ENCODE measurements around the gene CALB2.
"Not testable (repeated sequence)": the region's sequence is repeated elsewhere in the genome, so short reads cannot be mapped to it uniquely, and the experiment has no call there.

Gene CALB2, protein sequence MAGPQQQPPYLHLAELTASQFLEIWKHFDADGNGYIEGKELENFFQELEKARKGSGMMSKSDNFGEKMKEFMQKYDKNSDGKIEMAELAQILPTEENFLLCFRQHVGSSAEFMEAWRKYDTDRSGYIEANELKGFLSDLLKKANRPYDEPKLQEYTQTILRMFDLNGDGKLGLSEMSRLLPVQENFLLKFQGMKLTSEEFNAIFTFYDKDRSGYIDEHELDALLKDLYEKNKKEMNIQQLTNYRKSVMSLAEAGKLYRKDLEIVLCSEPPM

DNA sequence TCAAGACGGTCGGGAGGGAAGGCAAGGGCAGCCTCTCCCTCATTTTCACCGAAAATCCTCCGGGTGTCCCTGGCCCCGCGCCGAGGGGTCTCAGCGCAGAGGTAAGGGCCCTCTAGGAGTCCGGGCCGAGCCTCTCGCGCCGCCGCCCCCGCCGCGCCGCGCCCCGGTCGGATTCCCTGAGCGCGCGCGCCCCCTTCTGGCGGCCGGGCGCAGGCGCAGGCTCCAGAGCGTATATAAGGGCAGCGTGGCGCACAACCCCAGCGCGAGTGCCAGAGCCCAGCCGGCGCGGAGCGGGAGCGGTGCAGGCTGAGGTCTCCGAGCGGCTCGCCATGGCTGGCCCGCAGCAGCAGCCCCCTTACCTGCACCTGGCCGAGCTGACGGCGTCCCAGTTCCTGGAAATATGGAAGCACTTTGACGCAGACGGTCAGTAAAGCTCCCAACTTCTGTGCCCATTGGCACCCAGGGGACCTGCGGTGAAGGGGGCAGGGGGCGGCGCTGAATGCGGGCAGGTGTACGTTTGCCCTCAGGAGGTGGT lies at the start of gene CALB2:
Gene CALB2 (plus strand): TSS at position 260 of the 535 bp plus-strand sequence. CDS start 70 bp downstream, at position 330.
- peak; percentile 33 to 59 for DNase-seq

DNA sequence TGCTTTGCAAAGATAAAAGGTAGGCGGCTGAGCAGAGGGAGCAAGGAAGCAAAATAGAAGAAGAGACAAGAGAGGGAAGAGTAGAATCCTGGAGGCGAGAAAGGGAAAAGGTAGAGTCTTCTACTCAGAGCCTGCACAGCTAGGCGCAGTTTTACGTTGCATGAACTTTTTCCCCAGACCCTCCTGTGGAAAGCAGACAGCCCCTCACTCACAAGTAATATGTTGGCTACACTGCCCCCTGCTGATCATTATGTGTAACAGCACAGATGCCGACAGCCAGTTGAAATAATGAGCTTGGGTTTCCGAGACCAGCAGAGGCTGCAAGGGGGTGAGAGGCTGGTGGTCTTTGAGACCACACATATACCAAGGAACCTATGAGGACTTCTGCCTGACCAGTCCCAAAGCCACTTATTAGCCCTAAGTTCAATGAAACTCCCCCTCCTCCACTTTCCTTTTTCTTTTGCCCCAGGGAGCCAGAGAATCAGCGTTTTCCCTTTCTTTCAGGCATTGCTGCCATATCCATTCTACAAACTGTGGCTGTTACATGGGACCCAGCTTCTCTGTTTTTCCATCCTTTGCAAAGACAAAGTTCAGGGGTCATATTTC lies 46.9 kb upstream of the CALB2 start:
- DNase-seq = peak in 1 of 2 donors; percentile 35

DNA sequence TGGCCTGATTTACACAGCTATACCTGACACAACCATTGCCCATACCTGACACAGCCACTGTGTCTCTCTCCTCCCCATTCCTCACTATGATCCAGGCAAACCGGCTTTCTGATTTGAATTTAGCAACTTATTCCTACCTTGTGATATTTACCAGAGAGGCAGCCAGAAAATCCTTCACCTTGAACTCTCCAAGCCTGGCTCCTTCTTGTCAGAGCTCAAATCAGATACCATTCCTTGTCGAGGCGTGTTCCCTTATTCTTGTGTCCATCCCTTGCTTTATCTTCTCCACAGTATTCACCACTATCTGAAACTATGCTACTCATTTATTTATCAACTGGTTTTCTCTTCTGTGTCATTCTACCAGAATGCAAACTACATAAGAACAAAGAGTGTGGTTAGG lies 44.9 kb upstream of the CALB2 start:
- not testable (repeated sequence) for DNase-seq

DNA sequence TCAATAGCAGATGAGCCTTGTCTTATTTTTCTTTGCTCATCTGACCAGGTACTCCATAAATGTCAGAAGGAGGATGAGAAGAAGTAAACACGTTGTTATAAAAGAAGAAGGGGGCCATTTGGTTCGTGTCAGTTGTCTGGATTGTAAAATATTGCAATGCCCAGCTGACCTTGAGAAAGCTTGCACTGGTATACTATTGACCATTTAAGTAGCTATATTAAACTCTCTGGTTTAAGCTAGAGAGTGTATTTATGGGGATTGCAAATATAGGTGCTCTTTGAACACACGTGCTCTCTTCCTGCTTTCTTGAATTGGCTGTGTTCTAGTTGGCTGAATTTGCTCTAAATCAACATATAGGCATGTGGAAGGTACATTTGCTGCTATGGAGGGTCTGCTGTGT lies 43.3 kb upstream of the CALB2 start:
- no peak for DNase-seq

DNA sequence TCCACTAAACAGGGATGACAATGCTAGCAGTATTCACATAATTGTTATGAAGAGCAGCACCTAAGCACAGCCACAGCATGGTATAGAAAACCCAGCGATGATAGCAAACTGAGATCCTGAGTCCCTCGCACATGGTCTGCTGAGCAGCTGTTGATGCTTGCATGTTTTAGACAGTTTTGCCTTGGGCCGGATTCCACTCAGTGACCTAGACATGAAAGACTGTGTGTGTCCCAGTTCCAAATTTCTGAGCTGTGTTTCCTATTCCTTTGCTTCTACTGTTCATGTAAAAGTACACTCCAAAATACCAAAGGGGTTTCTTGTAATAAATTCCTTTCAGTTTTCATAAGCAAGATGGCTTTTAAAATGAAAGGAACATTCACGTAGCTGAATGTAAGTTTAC lies 38.5 kb upstream of the CALB2 start:
- no peak for DNase-seq

DNA sequence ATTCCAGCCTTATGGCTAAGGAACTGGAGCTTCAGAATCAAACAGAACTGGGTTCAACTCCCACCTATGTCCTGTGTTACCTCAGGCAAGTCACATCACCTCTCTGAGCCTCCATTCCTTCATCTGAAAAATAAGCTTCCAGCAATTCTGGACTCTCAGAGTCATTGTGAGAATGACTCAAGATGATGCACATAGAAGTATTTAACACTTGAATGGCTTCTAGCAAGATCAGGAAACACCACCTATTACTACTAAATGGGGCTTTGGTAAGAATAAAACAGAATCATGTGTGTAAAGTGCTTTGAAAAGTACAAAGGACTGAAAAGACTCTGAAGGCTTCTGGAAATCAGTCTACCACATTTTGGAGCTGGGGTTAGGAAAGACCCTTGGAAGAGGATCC lies 30.8 kb upstream of the CALB2 start:
- no peak for DNase-seq

DNA sequence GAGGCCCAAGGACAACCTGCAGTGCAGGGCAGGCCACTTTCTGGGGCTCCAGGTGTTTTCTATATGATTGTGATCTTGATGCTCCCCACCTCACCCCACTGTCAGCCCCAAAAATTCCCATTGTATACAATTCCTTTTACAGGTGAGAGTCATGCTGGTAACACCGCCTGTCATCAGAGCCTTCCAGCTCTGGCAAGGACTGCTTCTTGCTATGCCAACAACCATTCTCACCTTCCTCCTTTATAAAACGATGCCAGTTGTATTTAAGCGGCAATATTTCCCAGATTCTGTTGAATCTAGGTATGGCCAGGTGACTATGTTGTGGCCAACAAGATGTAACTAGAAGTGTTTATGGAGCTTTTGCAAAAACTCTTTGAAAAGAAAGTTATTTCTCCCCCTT lies 30.4 kb upstream of the CALB2 start:
- DNase-seq = no peak

DNA sequence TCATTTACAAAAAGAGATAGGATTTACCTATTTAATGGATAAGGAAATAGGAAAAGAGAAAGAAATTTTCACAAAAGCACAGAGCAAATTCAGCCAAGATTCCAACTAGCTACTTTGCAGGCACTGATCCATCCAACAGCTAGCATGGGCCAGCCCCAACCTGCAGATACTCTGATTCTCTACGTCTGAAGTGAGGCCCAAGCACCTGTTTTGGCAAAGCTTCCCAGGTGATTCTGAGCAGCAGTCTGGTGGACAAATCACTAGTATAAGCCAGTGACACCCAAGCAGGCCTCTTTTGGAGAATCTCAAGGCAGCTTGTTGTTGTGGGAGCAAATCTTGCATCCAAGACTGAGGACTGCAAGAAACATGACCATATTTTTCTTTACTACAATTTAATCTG lies 20.9 kb upstream of the CALB2 start:
- no peak for DNase-seq

DNA sequence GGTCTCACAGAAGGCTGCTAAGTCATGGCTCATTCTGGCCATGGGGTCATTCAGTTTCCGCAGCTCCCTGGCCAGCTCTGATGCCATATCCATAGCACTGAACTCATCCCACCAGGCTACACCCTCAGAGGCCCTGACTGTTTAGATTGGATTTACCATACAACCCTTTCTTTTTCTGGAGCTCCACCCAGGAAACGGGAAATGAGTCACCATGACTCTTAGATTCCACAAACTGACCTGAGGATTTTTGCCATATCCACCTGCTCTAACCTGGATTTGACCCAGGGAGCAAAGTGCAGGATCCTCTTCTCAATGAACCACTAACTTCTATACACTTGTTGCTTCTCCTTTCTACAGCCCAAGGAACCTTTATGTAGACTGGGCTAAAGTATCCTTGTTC lies 20.3 kb upstream of the CALB2 start:
- no peak for DNase-seq

DNA sequence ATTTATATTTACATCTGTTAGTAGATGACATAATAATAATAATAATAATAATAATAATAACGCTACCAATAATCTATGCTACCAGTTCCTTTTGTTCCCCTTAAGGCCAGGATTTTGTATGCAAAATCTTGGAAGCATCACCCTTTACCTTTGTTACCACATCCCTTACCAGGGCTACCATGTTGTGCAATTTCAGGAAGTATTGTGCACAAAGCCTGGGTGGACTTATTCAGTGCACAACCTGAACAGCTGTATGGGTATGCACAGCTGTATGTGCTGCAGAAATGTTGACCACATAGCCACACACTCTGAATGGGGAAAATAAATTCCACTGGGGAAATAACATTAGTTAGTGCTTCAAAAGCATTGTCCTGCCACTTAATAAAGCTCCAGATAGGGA lies 19.9 kb upstream of the CALB2 start:
- no peak for DNase-seq

DNA sequence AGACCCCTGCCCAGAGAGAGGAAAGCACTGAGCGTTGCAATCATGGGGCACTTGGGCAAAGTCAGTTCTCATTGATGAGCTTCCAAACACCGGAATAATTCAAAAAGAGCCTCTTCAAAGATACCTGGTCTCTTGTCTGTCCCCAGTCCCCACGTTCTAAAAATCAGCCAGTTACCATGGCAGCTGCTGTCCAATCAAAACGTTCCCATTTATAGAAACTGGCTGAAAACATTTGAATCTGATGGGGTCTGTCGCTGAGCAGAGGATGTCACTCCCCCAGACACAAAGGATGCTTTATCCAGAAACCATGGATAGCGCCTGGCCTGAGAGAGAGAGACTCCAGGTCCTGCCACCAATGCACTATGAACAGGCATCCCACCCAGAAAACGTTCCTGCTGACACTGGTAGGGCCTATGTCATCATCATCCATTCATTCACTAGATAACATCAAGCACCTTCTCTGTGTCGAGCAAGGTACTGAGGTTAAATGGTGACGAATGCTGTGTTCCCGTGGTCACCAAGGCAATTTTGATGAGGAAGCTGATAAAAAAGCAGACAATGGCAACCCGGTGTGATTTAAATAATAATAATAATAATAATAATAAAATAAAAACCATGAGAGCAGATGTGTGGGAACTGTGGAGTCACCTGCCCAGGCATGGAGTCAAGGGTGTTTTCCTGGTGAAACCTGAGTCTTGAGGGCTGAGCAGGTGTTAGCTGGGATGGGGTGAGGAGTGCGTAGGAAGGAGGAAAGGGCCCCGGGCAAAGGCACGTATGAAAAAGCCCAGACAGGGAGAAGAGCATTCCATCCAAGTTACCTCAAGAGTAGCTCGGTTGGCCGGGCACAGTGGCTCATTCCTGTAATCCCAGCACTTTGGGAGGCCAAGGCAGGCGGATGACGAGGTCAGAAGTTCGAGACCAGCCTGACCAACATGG lies 19.0 kb upstream of the CALB2 start:
- no peak for DNase-seq

DNA sequence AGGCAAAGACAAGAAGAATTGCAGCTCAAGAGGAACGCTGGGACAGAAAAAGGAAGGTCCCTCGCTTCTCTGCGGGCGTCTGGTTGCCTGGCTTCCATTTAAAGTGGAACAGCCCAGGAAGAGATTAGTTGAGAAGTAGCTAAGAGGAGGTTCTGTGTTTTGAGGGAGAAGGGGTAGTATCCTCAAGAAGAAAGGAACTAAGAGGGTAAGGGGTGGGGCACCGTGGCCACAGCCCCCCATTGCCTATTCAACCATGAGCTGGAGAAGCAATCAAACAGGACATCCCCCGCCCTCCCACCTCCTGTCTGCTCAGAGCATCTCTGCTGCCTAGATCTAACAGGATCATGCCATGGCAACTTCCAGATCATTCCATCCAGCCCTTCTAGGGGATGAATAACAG lies 18.1 kb upstream of the CALB2 start:
- DNase-seq = no peak

DNA sequence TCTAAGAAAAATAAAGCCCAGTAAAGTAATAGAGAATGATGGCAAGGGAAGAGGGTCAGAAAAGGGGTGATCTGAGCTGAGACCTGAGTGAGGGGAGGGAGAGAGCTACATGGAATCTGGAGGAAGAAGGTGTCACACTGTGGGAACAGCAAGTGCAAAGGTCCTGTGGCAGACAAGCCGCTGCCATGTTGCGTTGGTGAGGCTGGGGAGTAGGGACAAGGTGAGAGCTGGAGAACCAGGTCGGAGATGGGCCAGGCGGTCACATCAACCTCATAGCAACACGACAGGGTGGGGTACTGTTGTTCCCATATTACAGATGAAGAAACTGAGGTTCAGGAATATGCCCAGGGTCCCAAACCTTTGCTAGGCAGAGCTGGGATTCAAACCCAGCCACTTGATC lies 16.6 kb upstream of the CALB2 start:
- no peak for DNase-seq

DNA sequence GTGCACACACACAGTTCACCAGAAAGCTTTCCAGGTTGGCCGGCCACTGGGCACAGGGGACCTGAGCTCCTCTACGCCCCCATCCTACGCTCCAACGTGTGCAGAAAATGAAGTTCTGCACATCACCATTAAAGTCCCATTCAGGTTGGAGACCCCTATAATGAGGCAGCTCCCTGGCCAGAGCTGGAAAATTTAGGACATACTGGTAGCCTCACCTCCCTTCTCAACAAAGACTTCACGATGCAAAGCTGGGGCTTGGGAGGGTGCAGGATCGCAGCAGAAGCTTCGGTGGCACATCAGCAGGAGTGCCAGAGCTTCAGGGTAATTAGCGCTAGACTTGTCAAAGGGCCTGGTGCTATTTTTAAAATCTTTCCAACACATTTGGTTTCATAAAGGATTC lies 15.4 kb upstream of the CALB2 start:
- no peak for DNase-seq

DNA sequence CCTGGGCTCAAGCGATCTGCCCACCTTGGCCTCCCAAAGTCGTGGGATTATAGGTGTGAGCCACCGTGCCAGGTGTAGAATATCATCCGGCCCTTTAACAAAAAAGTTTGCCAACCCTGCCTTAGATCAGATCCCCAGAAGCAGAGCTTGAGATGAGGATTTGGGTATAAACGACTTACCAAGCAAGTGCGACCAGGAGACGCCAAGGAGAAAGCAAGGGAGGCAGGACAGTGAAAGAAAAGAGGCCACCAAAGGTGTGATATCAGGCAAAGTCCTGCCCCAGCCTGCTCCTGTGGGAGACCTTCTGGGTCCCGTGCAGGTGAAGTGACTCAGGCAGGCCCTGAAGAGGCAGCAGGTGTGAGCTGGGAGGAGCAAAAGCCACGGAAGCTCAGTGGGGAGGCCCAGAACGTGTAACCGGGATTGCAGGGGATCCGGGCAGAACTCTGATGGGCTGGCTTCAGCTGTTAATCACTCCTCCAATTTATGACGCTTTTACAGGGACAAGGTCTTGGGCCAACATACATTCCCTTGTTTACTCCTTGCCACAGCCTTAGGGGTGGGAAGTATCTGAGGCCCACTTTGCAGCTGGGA lies 14.1 kb upstream of the CALB2 start:
- DNase-seq = no peak

DNA sequence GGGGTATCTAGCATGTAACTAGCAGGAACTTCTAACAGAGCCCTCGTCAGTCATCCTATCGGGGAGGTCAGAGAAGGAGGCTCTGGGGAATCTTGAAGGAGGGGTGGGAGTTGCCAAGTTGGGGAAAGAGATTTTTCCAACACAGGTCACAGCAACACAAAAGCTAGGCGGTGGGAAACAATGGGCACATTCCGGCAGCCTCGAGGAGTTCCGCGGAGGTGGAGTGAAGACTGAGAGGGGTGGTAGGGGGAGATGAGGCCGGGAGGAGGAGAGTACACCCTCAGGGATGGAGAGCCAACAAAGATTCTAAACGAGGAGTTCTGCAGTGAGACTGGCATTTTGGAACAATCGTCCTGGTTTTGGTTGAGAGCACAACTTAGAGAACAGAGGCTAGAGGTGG lies 13.5 kb upstream of the CALB2 start:
- DNase-seq = no peak

DNA sequence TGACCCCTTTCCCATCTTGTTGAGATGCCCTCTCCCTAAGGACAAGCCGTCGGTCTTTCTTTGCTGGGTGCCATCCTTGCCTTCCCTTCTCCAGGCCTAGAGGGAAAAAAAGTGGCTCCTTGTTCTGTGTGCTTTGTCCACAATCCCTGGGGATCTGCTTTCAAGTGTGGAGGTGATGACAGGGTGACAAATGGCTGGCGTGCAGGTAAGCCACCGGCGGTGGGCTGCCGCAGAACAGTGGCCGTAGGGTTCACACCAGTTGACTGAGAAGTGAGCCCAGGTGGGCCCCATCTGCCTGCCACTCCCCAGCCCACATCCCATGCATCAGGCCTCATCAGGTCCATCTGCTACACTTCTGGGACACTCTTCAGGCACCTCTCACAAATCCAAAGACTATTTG lies 11.4 kb upstream of the CALB2 start:
- no peak for DNase-seq

DNA sequence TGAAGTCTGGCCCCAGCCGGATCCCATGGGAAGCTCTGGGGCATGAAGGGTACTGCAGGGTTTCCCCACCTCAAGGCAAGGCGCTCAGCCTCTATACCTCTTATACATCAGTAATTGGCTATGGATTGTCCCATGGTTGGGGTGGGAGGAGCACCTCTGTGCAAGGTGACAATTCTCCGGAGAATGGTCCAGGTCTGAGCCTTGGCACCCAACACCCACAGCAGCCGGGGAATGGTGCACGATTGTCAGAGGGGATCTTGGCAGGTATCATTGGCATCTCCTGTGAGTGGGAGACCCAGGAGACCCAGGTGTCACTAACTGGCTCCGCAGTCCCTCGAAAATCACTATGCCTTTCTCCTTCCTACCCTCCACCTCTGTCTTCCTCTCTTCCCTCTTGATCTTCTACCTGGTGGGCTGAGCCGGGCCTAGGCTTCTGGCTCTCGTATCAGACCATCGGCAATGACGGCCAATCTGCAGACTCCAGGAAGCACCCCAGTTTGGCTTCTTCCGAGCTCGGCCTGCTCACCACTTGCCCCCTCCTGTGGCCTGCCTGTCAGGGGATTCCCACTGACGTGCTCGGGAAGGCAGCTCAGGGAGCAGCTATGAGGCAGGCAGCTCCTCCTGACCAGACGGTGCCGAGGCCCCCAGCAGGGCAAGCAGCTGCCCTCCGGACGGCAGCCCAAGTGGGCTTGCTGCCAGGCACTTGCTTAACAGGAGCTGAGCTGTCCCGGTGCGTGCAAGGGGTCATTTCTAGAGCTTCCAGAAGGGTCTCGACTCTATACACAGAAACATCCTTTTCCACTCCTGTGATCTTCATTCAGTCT lies 10.0 kb upstream of the CALB2 start:
- no peak for DNase-seq

DNA sequence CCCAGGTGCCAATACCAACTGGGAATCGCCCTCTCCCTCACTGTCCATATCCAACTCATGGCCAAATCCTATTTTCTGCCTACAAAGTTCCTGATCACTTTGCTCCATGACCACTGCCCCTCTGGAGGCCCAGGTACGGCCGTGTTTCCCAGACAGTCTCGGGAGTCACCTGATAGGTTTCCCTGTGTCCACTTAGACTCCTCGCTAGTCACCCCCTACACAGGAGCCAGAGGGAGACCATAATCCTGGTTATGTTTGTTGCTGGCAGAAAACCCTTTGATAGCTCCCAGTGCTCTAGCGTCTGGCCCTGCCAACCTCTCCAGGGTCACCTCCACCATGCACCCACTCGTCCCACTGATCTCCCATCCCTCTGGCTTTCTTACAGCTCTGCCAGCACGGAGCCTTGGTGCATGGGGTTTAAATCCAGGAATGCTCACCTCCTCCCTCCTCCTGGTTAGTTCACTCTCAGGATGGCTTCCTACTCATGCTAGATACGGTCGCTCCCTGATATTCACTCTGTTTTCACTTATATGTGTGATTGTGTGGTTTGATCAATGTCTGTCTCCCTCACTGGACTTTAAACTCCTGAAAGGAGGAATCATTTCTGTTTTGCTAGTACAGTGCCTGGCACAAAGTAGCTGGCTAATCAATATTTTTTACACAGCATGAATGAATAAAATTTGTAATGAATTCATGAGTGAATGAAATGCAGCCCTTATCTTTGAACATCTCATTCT lies 7.5 kb upstream of the CALB2 start:
- DNase-seq = no peak

DNA sequence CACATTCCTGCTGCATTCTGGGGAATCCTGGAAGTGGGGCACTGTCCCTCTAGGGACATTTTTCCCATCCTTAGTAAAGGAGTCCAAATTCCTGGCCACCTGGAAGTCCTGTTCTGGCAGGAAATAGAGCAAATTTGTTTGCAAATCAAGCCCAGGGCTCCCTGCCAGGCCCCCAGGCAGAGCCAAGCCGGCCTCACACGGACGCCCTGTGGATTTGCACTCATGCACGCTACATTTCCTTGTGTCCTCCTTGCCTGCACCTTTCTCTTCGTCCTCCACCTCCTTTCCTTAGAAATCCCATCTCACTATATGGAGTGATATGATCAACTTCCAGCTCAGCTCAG lies 7.0 kb upstream of the CALB2 start:
- no peak for DNase-seq

DNA sequence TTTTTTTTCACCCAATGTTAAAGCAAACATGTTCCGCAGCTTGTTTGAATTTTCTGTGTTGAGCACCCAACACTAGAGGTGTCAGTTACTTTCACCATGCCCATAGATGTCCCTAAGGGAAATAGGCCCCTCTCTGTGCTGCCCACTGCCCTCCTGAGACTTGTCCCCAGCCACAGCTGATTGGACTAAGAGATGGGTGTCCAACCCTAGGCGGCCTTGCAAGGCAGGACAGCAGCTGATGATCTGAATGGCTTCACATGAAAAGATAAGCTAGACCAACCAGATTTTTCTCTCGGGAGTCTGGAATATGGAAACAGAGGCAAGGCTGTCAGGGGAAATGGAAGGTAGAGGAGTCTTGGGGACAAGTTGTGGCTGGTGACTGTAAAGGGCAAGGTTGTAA lies 6.1 kb upstream of the CALB2 start:
- DNase-seq = no peak

DNA sequence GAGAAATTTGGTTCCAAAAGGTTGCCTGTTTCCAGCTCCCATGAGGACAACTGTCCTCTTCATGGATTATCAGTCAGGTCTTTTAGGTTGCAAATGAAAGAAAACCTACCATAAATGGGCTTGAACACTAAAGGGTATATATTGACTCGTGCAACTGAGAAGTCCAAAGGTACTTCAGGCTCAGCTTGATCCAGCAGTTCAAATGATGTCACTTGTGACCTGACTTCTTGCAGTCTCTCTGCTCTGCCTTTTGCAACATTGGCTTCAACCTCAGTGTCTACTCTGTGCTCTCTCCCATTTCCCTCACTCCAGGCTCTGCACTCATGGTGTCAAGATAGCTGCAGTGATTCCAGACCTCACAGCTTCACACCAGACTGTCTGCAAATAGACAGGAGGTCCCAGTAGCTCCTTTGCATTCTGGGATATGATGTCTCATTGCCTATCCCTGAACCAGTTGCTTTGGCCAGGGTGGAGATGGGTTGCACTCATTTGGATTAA lies 5.5 kb upstream of the CALB2 start:
- no peak for DNase-seq
